CD4-positive, alpha-beta T cell (primary cell): Measurements from ENCODE around the gene NUAK1. TPM values are rescaled to one million over a fixed set of nuclear protein-coding genes. Genes with fewer than 3 reads are reported as not detected.

Experiments used
- ATAC-seq: fragments of 200-7000 bp; cut with Tn5 transposase; one replicate; pipeline ENCODE4 v1.10.0; 2022; ENCODE audit warnings: mild to moderate bottlenecking; ENCODE audit not compliant: poor library complexity
- CTCF ChIA-PET: fragments of 350-600 bp; sonication (Branson Sonifier 250); formaldehyde crosslinking; loops from one replicate; lab custom pipeline; 2021; ENCODE audit warnings: antibody characterized with exemption, inconsistent platforms; lab: Charles Lee
- POLR2A ChIA-PET: fragments of 350-600 bp; sonication (Branson Sonifier 250); formaldehyde crosslinking; loops from one replicate; lab custom pipeline; 2021; ENCODE audit warnings: antibody characterized with exemption, inconsistent platforms; lab: Charles Lee
- DNase-seq, 14 experiments: peaks; one replicate each; pipeline ENCODE4 v3.0.0-alpha.2; 2013 to 2020; ENCODE audit warnings: mixed read lengths in 2 of 14
- H3K27ac ChIP-seq, 2 donors: one replicate each; pipeline versions ENCODE4 v1.5.1 to v1.7.0; 2013; ENCODE audit warnings: low read length in 2 of 2, low read depth in 1 of 2, mild to moderate bottlenecking in 1 of 2
- H3K27me3 ChIP-seq, 2 experiments: 1 replicate in 1 of 2; 2 replicates in 1 of 2; pipeline versions ENCODE4 v1.6.1 to v1.7.0; 2013; ENCODE audit warnings: low read length in 2 of 2, control low read depth in 1 of 2, mild to moderate bottlenecking in 1 of 2, moderate library complexity in 1 of 2; ENCODE audit not compliant: insufficient read depth in 2 of 2, control insufficient read depth in 1 of 2
- H3K36me3 ChIP-seq: one replicate; pipeline ENCODE4 v1.6.1; 2013; ENCODE audit warnings: low read length, control low read depth; ENCODE audit not compliant: insufficient read depth
- H3K4me1 ChIP-seq: one replicate; pipeline ENCODE4 v1.6.1; 2013; ENCODE audit warnings: low read length, control low read depth; ENCODE audit not compliant: insufficient read depth
- H3K4me3 ChIP-seq: one replicate; pipeline ENCODE4 v1.5.1; 2013; ENCODE audit warnings: mild to moderate bottlenecking, low read length, moderate library complexity
- H3K9me3 ChIP-seq, 2 experiments: 1 replicate in 1 of 2; 2 replicates in 1 of 2; pipeline versions ENCODE4 v1.6.1 to v1.7.0; 2013; ENCODE audit warnings: low read length in 2 of 2, mild to moderate bottlenecking in 2 of 2, control low read depth in 1 of 2, moderate library complexity in 1 of 2; ENCODE audit not compliant: control insufficient read depth in 1 of 2, insufficient read depth in 1 of 2
- H3K27ac Mint-ChIP-seq: one replicate; pipeline ENCODE4 v1.8.0; 2020; ENCODE audit warnings: mixed read lengths
- H3K27me3 Mint-ChIP-seq: one replicate; pipeline ENCODE4 v1.8.0; 2021; ENCODE audit warnings: mixed read lengths
- H3K36me3 Mint-ChIP-seq: one replicate; pipeline ENCODE4 v1.8.0; 2021; ENCODE audit warnings: low read depth, mixed read lengths
- H3K4me1 Mint-ChIP-seq: one replicate; pipeline ENCODE4 v1.8.0; 2021; ENCODE audit warnings: low read depth, mixed read lengths
- H3K4me3 Mint-ChIP-seq: one replicate; pipeline ENCODE4 v1.8.0; 2020; ENCODE audit warnings: mild to moderate bottlenecking, mixed read lengths
- H3K9me3 Mint-ChIP-seq: one replicate; pipeline ENCODE4 v1.8.0; 2020; ENCODE audit warnings: mixed read lengths
- CTCF ChIP-seq: fragments of 200-600 bp; IDR thresholded peaks from one replicate; pipeline ENCODE4 v1.8.0; 2022; ENCODE audit warnings: antibody characterized with exemption, mild to moderate bottlenecking
- intact Hi-C, 2 experiments: fragments of 100-400 bp; cut with DNase I in 1 of 2; cut with micrococcal nuclease in 1 of 2; formaldehyde crosslinking; loops; one replicate each; pipeline versions ENCODE4 v1.15.1 to v1.9.0; 2023 to 2025; cut with DNase I, micrococcal nuclease
- total RNA-seq, 174 experiments: library from RNA in 2 of 174; stranded (reverse) in 2 of 174; gene quantifications; one replicate each; pipeline ENCODE4 v1.2.3 and lab custom pipeline; 2021 to 2026

The NUAK1 gene
- total RNA-seq, 2 experiments from 2014 or later = 0.16 TPM; not detected in 1

- peaks cover 3 to 4% of the 10 kb centered on the region in 2 experiments for H3K27me3 ChIP-seq
- intact Hi-C loops = no loop called here
- ChIA-PET POLR2A (no interaction called here), CTCF (no interaction called here)
- H3K36me3 ChIP-seq = no peaks in the 10 kb centered on the region
- no peak overlapping the region for H3K27ac ChIP-seq
- Mint-ChIP-seq H3K9me3 (no peaks in the 10 kb centered on the region), H3K27me3 (peaks cover 37% of the 10 kb centered on the region), H3K27ac (no peak overlapping the region), H3K4me1 (no peaks in the 10 kb centered on the region), H3K4me3 (no peak overlapping the region), H3K36me3 (no peaks in the 10 kb centered on the region)
- H3K4me3 ChIP-seq = no peak overlapping the region
- DNase-seq = no peak
- peaks cover 0 to 3% of the 10 kb centered on the region in 2 experiments for H3K9me3 ChIP-seq
- no peak for ATAC-seq
- no peak for TF ChIP-seq CTCF
- H3K4me1 ChIP-seq = no peaks in the 10 kb centered on the region
Measured at GRCh38 chr12:106074706-106075392, 63.9 kb downstream of the NUAK1 start.

GRCh38 chr12:106074361-106074705, 64.4 kb downstream of the NUAK1 start:
- H3K4me3 Mint-ChIP-seq = no peak overlapping the region
- no peak overlapping the region for H3K27ac ChIP-seq
- H3K9me3 ChIP-seq = peaks cover 0 to 3% of the 10 kb centered on the region in 2 experiments
- intact Hi-C loops = no loop called here
- no peaks in the 10 kb centered on the region for H3K9me3 Mint-ChIP-seq
- H3K4me1 ChIP-seq = no peaks in the 10 kb centered on the region
- peaks cover 3 to 4% of the 10 kb centered on the region in 2 experiments for H3K27me3 ChIP-seq
- no peak overlapping the region for H3K27ac Mint-ChIP-seq
- H3K27me3 Mint-ChIP-seq = peaks cover 35% of the 10 kb centered on the region
- no peak overlapping the region for H3K4me3 ChIP-seq
- DNase-seq (no peak), ATAC-seq (no peak)
- no peak for TF ChIP-seq CTCF
- ChIA-PET POLR2A (no interaction called here), CTCF (no interaction called here)
- H3K36me3 Mint-ChIP-seq = no peaks in the 10 kb centered on the region
- no peaks in the 10 kb centered on the region for H3K4me1 Mint-ChIP-seq
- H3K36me3 ChIP-seq = no peaks in the 10 kb centered on the region

GRCh38 chr12:106073179-106073578, 65.6 kb downstream of the NUAK1 start:
- no peak for ATAC-seq
- ChIA-PET CTCF (no interaction called here), POLR2A (no interaction called here)
- no peaks in the 10 kb centered on the region for H3K4me1 ChIP-seq
- no peaks in the 10 kb centered on the region for H3K4me1 Mint-ChIP-seq
- peaks cover 28% of the 10 kb centered on the region for H3K27me3 Mint-ChIP-seq
- no peak for TF ChIP-seq CTCF
- H3K9me3 Mint-ChIP-seq = no peaks in the 10 kb centered on the region
- H3K9me3 ChIP-seq = peaks cover 0 to 3% of the 10 kb centered on the region in 2 experiments
- peaks cover 0 to 4% of the 10 kb centered on the region in 2 experiments for H3K27me3 ChIP-seq
- no peaks in the 10 kb centered on the region for H3K36me3 Mint-ChIP-seq
- no peak overlapping the region for H3K4me3 Mint-ChIP-seq
- DNase-seq = no peak
- no peak overlapping the region for H3K27ac Mint-ChIP-seq
- no peak overlapping the region for H3K27ac ChIP-seq
- intact Hi-C loops = no loop called here
- no peaks in the 10 kb centered on the region for H3K36me3 ChIP-seq
- H3K4me3 ChIP-seq = no peak overlapping the region
